ENCODE measurements around the gene CMTM6.
"Not testable (repeated sequence)": the region's sequence is repeated elsewhere in the genome, so short reads cannot be mapped to it uniquely, and the experiment has no call there.

Gene CMTM6

GRCh38 chr3:32498992-32499391 lies 3.7 kb downstream of the CMTM6 start:
- no peak for DNase-seq

GRCh38 chr3:32498252-32498651 lies 4.4 kb downstream of the CMTM6 start:
- no peak for DNase-seq

- DNase-seq = no peak
These were observed 7.0 kb downstream of the CMTM6 start for GRCh38 chr3:32495609-32496008.

GRCh38 chr3:32495085-32495484 lies 7.6 kb downstream of the CMTM6 start:
- DNase-seq = no peak

GRCh38 chr3:32493437-32494414 lies 8.9 kb downstream of the CMTM6 start:
- DNase-seq = no peak

GRCh38 chr3:32492684-32493436 lies 9.8 kb downstream of the CMTM6 start:
- no peak for DNase-seq

- no peak for DNase-seq
These were observed 14.1 kb downstream of the CMTM6 start for GRCh38 chr3:32488474-32489008.

GRCh38 chr3:32487781-32488473 lies 14.7 kb downstream of the CMTM6 start:
- DNase-seq = no peak

GRCh38 chr3:32484436-32484835 lies 18.2 kb downstream of the CMTM6 start:
- no peak for DNase-seq

GRCh38 chr3:32483772-32484171 lies 18.9 kb downstream of the CMTM6 start:
- no peak for DNase-seq

- no peak for DNase-seq
These were observed 20.0 kb downstream of the CMTM6 start for GRCh38 chr3:32482693-32483092.

- DNase-seq = peak in 1 of 5 experiments; percentile 34
These were observed 20.6 kb downstream of the CMTM6 start for GRCh38 chr3:32481791-32482631.

- DNase-seq = no peak
These were observed 22.0 kb downstream of the CMTM6 start for GRCh38 chr3:32480604-32481003.

GRCh38 chr3:32474201-32474600 lies 28.5 kb downstream of the CMTM6 start:
- DNase-seq = no peak

GRCh38 chr3:32472151-32472550 lies 30.5 kb downstream of the CMTM6 start:
- DNase-seq = not testable (repeated sequence)

GRCh38 chr3:32471246-32471645 lies 31.4 kb downstream of the CMTM6 start:
- no peak for DNase-seq

GRCh38 chr3:32470362-32470761 lies 32.3 kb downstream of the CMTM6 start:
- DNase-seq = no peak

- no peak for DNase-seq
These were observed 33.3 kb downstream of the CMTM6 start for GRCh38 chr3:32469151-32469874.

- DNase-seq = peak; percentile 61 to 69 (median 64)
These were observed 35.1 kb downstream of the CMTM6 start for GRCh38 chr3:32467333-32468070.

GRCh38 chr3:32466808-32467207 lies 35.8 kb downstream of the CMTM6 start:
- DNase-seq = not testable (repeated sequence)
